Testis (tissue), 2 donors: ENCODE data around the gene TACC2.

Experiments used
- CTCF ChIP-seq, 3 experiments: fragments of 450-650 bp in 2 of 3; fragments of 200-600 bp in 1 of 3; sonication (generic) in 1 of 3; IDR thresholded peaks; one replicate each; pipeline ENCODE4 v1.5.1; 2016 to 2019; ENCODE audit warnings: antibody characterized with exemption in 3 of 3, mild to moderate bottlenecking in 2 of 3, moderate library complexity in 1 of 3
- POLR2A ChIP-seq: fragments of 450-650 bp; IDR thresholded peaks from one replicate; pipeline ENCODE4 v1.6.1; 2017; ENCODE audit warnings: antibody characterized with exemption, mild to moderate bottlenecking, moderate library complexity

- TF ChIP-seq CTCF (IDR thresholded peaks at IDR 0.05) (no peak), POLR2A (no peak)
Measured at GRCh38 chr10:121949049-121949448, 39.9 kb upstream of the TACC2 start.
